ENCODE measurements around the gene MAPKAPK3. TPM values are rescaled to one million over a fixed set of nuclear protein-coding genes. Genes with fewer than 3 reads are reported as not detected.
A peak's percentile ranks its signal among the peaks of the same experiment; 100 is the strongest.

The MAPKAPK3 gene
- total RNA-seq, 1 donor from 2014 or later: 50.5 TPM

DNA sequence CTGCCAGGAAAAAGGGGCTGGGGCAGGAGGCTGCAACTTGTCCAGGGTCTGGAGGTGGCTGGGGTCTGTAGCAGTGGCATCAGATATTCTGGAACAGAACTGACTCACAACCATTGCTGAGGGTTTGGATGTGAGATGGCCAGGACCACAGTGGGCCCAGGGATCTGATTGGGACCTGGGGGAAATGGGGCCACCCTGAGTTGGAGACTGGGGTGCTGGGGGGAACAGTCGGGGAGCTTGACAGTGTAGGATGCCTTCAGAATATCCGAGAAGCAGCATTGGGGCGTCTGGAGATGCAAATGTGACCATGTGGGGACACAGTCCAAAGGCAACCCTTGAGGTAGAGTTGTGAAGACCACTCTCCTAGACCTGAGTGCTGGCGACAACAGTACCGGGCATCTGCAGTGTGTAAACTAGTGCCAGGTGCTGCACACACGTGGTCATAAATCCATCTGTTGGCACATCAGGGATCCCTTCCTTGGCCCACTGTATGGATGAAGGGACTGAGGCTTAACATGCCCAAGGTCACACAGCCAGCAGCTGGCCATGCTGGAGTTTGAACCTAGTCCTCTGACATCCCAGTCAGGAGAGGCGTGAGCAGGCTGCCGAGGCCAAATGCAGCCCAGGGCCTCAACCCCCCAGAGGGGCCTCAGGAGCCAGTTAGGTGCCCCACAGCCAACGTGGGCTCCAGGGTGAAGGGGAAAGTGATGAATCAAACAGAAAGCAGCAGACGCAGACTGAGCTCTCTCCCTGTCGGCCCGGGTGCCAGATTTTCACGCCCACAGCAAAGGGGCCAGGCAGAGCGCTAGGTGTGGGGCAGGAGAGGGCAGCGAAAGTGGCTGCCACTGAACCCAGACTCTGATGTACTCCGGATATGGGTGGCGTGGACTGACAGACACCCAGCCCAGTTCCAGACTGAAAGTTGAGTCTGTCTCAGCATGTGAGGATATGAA, 28.9 kb upstream of the MAPKAPK3 start:
- no peak for ATAC-seq

DNA sequence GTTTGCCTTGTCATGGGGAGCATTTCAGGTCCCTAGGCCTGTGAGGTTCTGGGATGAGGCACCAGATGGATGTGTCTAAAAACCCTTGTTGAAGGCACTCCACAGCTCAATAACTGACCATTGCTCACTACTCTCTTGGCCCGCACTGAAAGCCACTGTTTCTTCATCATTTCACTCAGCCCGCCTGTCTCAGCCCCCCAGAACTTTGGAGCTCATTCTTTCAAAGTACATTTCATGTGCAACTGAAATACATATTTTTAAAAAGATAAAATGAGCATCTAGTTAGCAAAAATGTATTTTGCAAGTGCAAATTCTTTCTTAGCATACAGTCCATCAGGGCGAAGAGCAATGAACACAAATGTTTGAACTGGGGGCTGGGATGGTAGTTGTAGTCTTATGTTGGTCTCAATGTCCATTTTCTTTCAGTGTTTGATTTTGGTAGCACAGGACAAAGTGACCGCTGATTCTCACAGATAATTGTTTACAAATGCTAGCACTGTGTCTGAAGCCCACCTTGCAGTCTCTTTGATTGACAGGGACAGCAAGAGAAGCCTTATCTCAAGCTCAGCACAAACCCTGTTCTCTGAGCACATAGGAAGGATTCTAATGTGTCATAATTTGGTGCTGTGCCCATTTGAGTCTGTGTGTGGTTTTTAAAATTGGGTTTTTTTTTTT, 28.1 kb upstream of the MAPKAPK3 start:
- ATAC-seq: no peak

DNA sequence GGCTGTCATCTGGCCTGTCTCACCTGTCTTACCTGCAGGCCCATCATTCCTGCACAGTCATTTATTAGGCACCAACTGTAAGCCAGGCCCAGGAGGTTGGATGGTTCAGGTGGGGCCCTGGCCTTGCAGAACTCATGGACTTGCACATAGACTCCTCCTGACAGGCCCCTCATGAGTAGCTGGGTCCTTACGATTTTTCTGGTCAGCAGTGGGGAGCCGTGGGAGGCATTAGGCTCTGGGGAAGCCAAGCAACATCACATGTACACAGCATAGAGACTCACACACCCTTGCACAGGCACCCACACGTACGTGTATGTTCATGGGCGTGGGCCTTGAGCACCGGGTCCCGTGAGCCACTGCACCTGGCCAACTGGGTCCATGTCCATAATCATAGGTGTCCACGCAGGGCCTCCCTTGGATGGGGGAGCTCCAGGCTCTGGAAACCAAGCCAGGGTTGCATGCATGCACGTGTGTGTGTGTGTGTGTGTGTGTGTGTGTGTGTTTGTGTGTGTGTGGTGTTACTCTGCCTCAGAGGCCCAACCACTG, 25.7 kb upstream of the MAPKAPK3 start:
- peak; percentile 51 for ATAC-seq

DNA sequence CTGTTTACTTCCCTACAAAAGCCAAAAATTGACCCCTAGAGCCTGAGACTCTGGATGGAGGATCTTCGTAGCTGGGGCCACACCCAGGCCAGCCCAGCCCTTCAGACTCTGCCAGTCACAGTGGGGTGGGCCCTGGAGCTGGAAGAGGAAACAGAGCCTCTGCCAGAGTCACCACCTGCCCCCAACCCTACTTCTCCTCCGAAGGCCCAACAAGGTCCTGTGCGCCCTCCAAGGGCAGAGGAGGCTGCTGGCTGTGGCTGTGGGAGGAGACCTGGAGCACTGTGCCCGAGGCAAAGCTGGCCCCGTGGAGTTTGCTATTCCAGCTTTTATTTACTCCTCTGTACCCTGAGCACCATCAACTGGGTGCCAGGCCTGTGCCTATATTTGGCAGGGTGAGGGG, 24.4 kb upstream of the MAPKAPK3 start:
- ATAC-seq: peak; percentile 42

DNA sequence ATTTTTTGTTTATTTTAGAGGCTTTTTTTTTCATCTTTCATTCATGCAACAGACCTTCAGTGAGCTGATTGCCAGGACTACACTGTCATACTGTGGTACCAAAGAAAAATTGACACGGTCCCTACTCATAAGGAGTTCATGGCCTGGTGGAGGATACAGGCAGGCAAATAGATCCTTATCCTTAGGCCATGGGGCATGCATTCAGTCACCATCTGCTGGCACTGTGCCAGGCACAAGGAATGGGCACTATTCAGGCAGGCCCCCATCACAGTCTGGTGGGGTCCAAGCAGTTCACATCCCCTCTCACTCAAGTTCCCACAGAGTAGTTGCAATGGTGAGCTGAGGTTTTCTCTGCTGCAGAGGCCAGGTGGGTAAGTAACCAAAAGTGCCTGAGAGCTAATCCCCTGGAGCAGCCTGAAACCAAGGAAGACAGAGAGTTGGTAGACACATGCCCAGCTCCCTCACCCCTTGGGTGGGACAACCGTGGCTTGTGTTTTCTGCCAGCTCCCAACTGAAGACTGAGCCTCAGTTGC, 22.6 kb upstream of the MAPKAPK3 start:
- ATAC-seq: no peak

DNA sequence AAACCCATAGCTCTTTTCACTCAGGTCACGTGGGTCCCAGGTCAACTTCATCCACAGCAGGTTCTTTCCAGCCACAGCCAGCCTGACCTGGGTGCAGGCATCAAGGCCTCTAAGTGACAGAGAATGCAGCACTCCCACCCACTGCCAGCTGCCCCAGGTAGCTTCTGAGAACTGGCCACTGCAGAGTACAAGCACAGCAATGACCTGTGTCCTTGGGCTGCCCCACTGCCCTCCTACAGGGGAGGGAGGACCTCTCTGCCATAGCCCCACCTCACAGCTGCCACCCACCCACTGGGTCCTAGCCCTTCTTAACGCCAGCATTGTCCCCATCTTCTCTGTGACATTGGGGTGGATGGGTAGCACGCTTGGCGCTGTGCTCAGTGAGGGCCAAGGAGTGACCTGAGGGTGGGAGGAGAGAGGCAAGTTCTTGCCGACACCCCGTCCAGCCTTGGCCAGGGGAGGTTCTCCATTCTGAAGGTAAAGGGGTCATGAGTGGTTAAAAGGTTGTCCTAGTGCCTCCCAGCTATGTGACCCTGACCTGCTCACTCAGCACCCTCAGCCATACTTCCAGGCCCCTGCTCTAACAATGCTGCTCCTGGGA, 17.7 kb upstream of the MAPKAPK3 start:
- ATAC-seq: no peak

DNA sequence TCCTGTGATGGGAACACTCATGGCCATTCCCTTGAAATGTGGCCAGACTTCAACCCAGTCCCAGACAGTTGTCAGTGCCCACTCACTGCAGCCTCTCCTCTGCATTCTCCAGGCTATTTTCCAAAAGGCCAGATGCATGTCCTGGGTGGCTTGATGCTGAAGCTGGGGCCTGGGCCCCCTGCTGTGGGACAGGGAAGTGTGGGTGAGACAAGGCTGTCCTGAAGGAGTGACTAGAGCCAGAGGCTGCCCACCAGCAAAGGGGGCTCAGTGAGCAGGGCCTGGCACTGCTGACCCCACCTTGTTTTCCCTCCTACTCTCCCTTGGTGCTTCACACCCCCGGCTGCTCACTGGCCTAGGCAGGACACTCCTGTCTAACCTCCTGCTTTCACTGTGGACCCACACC, 17.2 kb upstream of the MAPKAPK3 start:
- no peak for ATAC-seq

DNA sequence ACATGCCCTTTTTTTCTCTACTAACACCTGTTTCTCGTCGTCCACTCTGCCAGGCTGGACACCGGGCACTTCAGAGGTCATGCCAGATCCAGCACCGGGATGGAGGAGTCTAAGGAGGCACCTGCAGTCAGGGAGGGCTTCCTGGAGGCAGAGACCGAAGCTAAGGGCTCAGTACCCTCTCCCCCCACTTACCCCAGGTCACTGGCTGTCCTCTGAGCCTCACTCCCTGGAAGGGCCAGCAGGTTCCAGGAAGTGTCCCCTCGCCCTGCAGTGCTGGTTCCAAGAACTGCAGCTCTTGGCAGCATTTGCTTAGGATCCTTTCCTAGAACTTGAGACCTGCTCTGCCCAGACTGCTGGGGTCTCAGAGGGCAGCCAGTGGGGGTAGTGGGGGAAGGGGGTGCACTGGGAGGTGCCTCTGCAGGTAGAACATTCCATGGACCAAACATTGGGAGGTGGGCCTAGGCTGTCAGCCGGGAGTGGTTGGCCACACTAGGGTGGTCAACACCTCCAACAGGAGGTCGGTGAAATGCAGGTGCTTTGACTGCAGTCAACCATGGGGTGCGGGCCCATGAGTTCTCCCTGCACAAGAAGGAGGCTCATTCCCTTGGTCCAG, 16.7 kb upstream of the MAPKAPK3 start:
- ATAC-seq: no peak

- peak; percentile 75 for ATAC-seq
Measured at GRCh38 chr3:50600841-50601591, 15.9 kb upstream of the MAPKAPK3 start.

DNA sequence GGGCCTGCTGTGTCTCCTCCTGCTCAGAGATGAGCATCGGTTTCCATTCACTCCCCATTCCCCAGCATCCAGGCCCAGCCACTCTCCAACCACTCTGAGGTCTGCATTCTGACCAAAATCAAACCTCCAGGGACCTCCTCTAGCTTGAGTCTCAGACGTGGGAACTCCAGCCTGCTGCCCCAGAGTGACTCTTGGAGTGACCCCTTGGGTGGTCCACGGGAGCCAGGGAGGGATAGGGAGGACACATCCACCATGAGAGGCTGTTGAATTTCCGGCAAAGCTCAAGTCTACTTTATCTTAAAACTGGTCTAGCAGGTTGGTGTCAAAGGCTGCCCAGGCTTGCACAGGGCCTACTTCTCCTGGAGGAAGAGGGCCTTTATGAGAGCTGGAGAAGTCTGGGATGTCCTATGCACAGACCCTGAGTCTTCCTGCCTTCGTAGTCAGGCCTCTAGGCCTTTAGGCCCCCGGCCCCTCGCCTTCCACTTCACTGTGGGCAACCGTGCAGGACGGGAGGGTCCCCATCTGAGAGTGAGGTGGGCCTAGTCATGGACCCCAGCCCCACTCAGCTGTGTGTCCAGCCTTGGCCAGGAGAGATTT, 14.3 kb upstream of the MAPKAPK3 start:
- ATAC-seq: peak; percentile 43

GRCh38 chr3:50603261-50604109, 13.5 kb upstream of the MAPKAPK3 start:
- no peak for ATAC-seq

- no peak for ATAC-seq
Measured at GRCh38 chr3:50604110-50604621, 12.8 kb upstream of the MAPKAPK3 start.

- ATAC-seq: peak; percentile 1
Measured at GRCh38 chr3:50604628-50605588, 12.0 kb upstream of the MAPKAPK3 start.

GRCh38 chr3:50605901-50606326, 11.0 kb upstream of the MAPKAPK3 start:
- peak; percentile 39 for ATAC-seq

- ATAC-seq: no peak
Measured at GRCh38 chr3:50606596-50606995, 10.4 kb upstream of the MAPKAPK3 start.

DNA sequence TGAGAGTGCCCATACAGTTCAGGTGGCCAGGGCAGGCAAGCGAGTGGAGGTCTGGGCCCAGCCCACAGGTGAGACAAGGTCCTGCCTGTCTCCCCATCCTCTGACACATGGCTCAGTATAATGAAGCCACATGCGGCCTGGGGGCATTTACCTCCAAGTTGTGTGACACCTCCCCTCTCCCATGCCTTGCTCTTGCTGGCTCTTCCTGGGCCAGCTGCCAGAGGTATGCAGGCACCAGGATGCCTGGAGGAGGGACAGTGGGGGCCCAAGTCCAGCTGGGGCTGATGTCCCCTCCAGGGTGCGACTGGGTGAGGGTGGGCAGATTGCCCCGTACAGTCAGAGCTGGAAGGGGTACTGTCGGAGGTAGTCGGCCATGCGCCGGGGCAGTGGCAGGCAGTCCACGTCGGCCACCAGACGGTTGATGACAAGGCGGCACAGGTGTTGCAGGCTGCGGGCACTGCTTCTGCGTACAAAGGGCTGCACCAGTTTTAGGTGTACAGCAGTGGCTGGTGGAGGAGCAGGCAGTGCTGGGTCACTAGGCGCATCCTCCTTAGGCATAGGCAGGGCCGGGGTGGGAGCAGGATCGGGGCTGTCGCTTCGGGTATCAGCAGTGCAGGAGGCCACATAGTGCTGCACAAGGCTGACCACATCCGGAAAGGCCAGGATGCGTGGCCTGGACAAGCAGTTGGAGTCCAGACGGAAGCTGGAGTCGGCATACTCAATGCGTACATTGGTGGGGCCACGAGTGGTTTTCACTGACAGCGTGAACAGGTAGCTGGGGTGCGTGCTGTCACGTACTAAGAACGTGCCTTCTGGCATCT, 9.5 kb upstream of the MAPKAPK3 start:
- ATAC-seq: no peak

GRCh38 chr3:50608278-50608677, 8.7 kb upstream of the MAPKAPK3 start:
- ATAC-seq: no peak

All from esophagus mucosa (tissue), 1 donor.